Thyroid gland (tissue), 4 donors: ENCODE measurements around the gene FNBP1. TPM values are rescaled to one million over a fixed set of nuclear protein-coding genes. Genes with fewer than 3 reads are reported as not detected.

Experiments
- DNase-seq, 2 donors: peaks; one replicate each; pipeline ENCODE4 v3.0.0-alpha.2; 2019
- H3K27ac ChIP-seq, 3 donors: fragments of 200-600 bp; sonication (generic); 1 replicate in 2 of 3; 2 replicates in 1 of 3; pipeline ENCODE4 v1.5.1; 2016 to 2019; ENCODE audit warnings: mild to moderate bottlenecking in 1 of 3, moderate library complexity in 1 of 3
- H3K27me3 ChIP-seq: fragments of 200-600 bp; sonication (generic); one replicate; pipeline ENCODE4 v1.5.1; 2019
- H3K36me3 ChIP-seq, 2 donors: fragments of 200-600 bp; sonication (generic); one replicate each; pipeline ENCODE4 v1.5.1; 2016 to 2019
- H3K4me1 ChIP-seq, 2 donors: fragments of 200-600 bp; sonication (generic); one replicate each; pipeline ENCODE4 v1.5.1; 2017 to 2019
- H3K4me3 ChIP-seq, 3 donors: fragments of 200-600 bp; sonication (generic); replicated peaks in 1 of 3; 1 replicate in 2 of 3; 2 replicates in 1 of 3; pipeline ENCODE4 v1.5.1; 2016; ENCODE audit warnings: mild to moderate bottlenecking in 1 of 3
- H3K9me3 ChIP-seq: fragments of 200-600 bp; sonication (generic); one replicate; pipeline ENCODE4 v1.5.1; 2017
- POLR2A ChIP-seq, 2 donors: fragments of 450-650 bp; IDR thresholded peaks; one replicate each; pipeline ENCODE4 v1.6.1; 2017; ENCODE audit warnings: antibody characterized with exemption in 2 of 2, mild to moderate bottlenecking in 2 of 2, moderate library complexity in 1 of 2
- WGBS, 2 donors: methylation state at CpG; one replicate each; pipeline ENCODE4 v1.1.5; 2017; 5-methylcytosine and 5-hydroxymethylcytosine counted together
- intact Hi-C: fragments of 100-400 bp; cut with DNase I; formaldehyde crosslinking; loops from one replicate; pipeline ENCODE4 v1.15.1; 2023
- total RNA-seq, 4 donors: library from RNA; depleted of rRNA; stranded (reverse); fragments of >200 nt; gene quantifications; one replicate each; pipeline ENCODE4 v1.2.3, GENCODE V29; 2016
- TF ChIP-seq, protein P1 (sequence below), 6 experiments: fragments of 200-600 bp in 3 of 6; fragments of 450-650 bp in 3 of 6; sonication (generic) in 3 of 6; IDR thresholded peaks; one replicate each; pipeline ENCODE4 v1.5.1; 2016 to 2019; ENCODE audit warnings: antibody characterized with exemption in 6 of 6, mild to moderate bottlenecking in 2 of 6, inconsistent platforms in 1 of 6, moderate library complexity in 1 of 6

Gene FNBP1
- total RNA-seq, 4 donors from 2014 or later, result 55.8 to 78.5 (median 76.0) TPM

DNA sequence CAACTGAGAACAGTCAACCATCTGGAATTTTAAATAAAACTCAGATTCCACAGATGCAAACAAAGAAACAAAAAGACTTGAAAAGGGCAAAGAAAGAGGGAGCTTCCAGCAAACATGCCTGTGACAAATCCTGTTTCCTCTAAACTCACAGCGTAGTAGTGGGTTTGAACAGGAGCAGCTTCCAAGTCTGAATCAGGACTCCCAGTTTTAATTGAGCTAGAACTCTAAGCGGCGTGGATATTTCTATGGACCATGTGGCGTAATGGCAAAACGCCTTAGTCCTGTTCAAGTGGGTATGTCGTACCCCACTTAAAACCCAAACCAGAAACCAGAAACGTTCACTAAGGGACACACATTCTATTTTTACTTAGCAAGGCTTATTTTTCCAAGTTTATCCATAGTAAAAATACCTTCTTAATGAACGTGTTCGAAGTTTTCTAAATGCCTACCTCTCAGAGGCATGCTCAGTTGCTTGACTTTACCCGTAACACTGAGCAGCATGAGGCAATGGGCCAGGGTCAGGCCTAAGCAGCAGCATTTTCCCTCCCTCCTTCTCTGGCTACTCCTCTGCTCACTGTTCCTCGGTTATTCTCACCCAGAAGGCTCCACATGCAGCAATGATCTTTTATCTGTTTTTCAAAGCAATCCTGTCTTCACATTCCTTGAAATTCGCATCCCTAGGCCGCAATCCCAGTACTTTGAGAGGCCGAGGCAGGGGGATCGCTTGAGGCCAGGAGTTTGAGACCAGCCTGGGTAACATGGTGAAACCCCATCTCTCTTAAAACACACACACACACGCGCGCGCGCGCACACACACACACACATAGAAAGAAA lies 77.9 kb downstream of the FNBP1 start:
- DNase-seq, result no peak
- intact Hi-C loops, result no loop called here
- no peak for TF ChIP-seq POLR2A (IDR thresholded peaks at IDR 0.05)
- TF ChIP-seq, protein P1, sequence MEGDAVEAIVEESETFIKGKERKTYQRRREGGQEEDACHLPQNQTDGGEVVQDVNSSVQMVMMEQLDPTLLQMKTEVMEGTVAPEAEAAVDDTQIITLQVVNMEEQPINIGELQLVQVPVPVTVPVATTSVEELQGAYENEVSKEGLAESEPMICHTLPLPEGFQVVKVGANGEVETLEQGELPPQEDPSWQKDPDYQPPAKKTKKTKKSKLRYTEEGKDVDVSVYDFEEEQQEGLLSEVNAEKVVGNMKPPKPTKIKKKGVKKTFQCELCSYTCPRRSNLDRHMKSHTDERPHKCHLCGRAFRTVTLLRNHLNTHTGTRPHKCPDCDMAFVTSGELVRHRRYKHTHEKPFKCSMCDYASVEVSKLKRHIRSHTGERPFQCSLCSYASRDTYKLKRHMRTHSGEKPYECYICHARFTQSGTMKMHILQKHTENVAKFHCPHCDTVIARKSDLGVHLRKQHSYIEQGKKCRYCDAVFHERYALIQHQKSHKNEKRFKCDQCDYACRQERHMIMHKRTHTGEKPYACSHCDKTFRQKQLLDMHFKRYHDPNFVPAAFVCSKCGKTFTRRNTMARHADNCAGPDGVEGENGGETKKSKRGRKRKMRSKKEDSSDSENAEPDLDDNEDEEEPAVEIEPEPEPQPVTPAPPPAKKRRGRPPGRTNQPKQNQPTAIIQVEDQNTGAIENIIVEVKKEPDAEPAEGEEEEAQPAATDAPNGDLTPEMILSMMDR (IDR thresholded peaks at IDR 0.05), result no peak
- Histone ChIP-seq H3K27ac (peak overlapping the region in 2 of 3 donors; percentile 38 to 53), H3K9me3 (no peaks in the 10 kb centered on the region), H3K4me1 (peaks cover 7 to 55% of the 10 kb centered on the region in 2 donors), H3K36me3 (no peaks in the 10 kb centered on the region), H3K27me3 (no peaks in the 10 kb centered on the region), H3K4me3 (no peak overlapping the region)
- 81 to 85% methylated on average over 21 of the region's 21 CpGs for WGBS, 2 donors

DNA sequence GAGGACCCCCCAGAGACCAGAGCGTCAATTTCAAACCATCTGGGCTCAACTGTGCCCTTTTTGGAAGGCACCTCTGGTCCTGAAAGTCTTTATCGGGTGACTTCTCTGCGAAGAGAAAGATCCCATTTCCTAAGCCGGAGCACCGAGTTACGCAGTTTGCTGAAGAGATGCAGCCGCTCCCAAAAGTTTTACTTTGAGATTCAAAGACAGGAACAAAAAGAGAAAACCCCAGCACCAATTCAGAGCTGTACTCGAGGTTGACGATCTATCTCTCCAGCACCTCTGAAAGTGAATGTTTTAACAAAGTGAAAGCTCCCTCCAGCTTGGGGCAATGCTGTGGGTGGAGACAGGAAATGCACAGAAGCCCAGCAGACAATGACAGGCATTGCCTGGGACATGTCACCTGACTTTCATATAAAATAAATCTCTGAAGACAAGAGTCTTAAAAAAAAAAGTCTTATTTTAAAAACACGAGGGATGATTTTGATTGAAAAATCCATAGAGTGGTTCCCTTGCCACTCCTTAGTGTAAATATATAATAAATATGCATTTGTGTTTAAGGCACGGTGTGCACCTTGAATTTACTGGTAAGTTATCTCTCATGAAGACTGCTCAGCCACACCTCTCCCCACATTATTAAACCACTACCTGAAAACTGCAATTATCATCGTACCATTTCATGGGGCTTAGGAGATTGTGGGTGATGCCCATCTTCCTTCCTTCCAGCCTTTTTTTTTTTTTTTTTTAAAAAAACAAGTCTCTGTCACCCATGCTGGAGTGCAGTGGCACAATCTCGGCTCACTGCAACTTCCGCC lies 79.9 kb downstream of the FNBP1 start:
- DNase-seq, result peak; percentile 26 to 33
- intact Hi-C loops, result no loop called here
- Histone ChIP-seq H3K36me3 (no peaks in the 10 kb centered on the region), H3K9me3 (no peaks in the 10 kb centered on the region), H3K27me3 (no peaks in the 10 kb centered on the region), H3K4me1 (peaks cover 3 to 39% of the 10 kb centered on the region in 2 donors), H3K27ac (peak overlapping the region; percentile 31 to 90 (median 82)), H3K4me3 (peak overlapping the region in 1 of 3 donors; percentile 28)
- WGBS, 2 donors, result 44% methylated on average over 14 of the region's 14 CpGs
- peak in 1 of 2 donors; percentile 43 for TF ChIP-seq POLR2A (IDR thresholded peaks at IDR 0.05)
- TF ChIP-seq, protein P1 (IDR thresholded peaks at IDR 0.05), result no peak

DNA sequence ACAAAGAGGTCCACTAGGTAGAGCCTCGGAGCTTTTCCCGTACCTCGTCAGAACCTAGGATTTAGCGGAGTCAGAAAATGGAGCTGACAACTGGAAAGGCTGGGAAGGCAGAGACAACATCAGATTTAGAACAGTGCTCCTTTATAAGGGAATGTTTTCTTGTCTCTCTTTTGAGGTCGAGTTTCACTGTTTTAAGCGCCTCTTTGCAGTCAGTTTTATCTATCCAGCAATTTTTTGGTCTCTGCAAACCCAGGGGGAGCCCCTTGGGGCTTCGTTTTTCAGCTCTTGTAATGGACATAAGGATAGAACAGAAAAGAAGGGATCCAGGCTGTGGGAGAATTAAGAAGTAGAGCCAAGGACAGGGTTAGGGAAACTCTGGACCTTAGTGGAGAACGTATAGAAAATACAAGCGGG lies 80.5 kb downstream of the FNBP1 start:
- intact Hi-C loops, result no loop called here
- H3K4me1 ChIP-seq, result peaks cover 3 to 38% of the 10 kb centered on the region in 2 donors
- no peaks in the 10 kb centered on the region for H3K9me3 ChIP-seq
- peak overlapping the region; percentile 31 to 90 (median 82) for H3K27ac ChIP-seq
- WGBS, 2 donors, result 51 to 61% methylated on average over 9 of the region's 9 CpGs
- no peaks in the 10 kb centered on the region for H3K27me3 ChIP-seq
- no peak for TF ChIP-seq POLR2A (IDR thresholded peaks at IDR 0.05)
- TF ChIP-seq, protein P1 (IDR thresholded peaks at IDR 0.05), result no peak
- no peak for DNase-seq
- peaks cover 0 to under 1% of the 10 kb centered on the region in 2 donors for H3K36me3 ChIP-seq
- peak overlapping the region in 1 of 3 donors; percentile 28 for H3K4me3 ChIP-seq

DNA sequence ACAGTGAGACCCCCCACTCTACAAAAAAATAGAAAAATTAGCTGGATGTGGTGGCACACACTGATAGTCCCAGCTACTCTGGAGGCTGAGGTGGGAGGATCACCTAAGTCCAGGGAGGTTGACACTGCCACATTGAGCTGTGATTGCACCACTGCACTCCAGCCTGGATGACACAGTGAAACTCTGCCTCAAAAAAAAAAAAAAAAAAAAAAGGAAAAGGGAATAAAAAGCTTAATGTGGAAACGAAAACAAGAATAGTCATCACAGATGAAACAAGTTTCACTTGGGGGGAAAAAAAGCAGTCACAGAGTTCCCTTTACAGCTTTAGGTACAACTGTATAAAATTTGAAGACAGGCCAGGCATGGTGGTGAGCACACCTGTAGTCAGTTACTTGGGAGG lies 84.2 kb downstream of the FNBP1 start:
- no peak for DNase-seq
- Histone ChIP-seq H3K4me3 (no peak overlapping the region), H3K27ac (no peak overlapping the region), H3K4me1 (peaks cover 0 to 21% of the 10 kb centered on the region in 2 donors), H3K36me3 (peaks cover 5 to 9% of the 10 kb centered on the region in 2 donors), H3K9me3 (no peaks in the 10 kb centered on the region), H3K27me3 (no peaks in the 10 kb centered on the region)
- intact Hi-C loops, result no loop called here
- WGBS, 2 donors, result 74 to 89% methylated on average over 1 of the region's 1 CpG
- TF ChIP-seq, protein P1 (IDR thresholded peaks at IDR 0.05), result no peak
- no peak for TF ChIP-seq POLR2A (IDR thresholded peaks at IDR 0.05)
